Midbrain (tissue), 1 donor: ENCODE results near the gene EPC1.
"Not testable (repeated sequence)": the region's sequence is repeated elsewhere in the genome, so short reads cannot be mapped to it uniquely, and the experiment has no call there.

ENCODE experiments used
- DNase-seq: peaks from one replicate; lab custom pipeline; 2025; lab: John Stamatoyannopoulos, UW

EPC1 gene

DNA sequence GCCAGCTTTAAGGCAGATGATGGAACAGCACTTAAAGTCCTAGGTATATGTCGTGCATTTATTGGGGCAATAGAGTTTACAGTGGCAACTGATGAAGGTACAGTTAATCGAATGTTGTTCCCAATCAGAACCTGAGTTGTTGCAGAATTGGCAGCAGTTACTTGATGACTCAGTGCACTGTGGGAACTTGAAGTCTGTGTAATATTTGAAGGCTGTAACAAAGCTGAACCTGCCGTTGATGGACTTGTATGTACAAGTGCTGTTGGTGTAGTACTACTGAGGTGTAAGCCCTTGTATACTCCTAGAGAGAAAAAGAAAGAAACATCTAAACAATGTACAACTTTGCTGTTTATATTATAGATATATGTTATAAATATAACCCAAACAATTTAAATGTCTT, 75.3 kb downstream of the EPC1 start:
- no peak for DNase-seq

DNA sequence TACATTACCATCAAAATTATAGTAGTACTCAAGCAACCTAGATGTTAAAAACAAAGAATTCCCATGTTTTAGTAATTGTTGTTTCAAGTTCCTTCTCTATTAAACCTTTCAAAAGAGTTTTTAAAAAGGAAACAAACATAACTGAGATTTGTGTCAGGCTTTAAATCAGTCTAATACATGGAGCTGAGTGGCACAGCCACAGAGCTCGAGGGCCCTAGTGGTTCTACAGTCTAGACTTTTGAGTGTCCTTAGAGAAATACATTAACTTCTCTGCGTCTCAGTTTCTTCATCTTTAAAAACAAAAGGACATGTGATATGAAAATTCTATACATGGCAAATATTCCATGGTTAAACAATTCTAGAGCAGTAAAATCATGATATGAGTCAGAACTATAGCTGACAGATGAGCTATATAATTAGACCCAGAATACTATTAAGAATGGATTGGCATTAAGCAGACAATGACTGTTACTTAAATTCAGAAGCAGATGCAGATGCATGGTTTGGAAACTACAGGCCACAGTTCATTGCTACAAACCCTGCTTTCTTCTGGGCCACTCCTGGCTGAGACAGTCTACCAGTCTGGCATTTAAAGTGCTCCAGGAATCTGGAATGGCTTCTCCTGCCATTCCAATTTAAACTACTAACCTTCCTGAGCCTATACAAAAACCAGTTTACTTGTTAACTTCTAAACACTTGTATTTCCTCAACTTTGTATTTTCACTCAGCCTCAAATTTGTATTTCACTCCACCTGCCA, 77.4 kb downstream of the EPC1 start:
- DNase-seq = no peak

DNA sequence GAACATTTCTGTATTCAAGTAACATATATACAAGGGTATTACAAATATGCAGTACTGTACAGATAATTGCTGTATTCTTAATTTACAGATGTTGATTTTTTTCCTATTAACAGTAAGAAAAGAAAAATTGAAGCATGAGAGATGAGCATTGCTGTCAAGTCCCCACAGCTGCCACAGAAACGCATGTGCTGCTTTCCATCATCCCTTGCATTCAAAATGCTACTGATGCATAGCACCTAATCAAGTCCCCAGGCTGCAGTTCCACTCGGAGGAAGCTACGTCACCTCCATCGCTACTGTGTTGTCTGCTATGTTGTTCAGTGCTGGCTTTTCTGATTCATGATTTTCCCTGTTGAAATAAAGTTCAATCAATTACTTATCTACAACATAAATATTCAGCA, 78.2 kb downstream of the EPC1 start:
- DNase-seq = no peak

DNA sequence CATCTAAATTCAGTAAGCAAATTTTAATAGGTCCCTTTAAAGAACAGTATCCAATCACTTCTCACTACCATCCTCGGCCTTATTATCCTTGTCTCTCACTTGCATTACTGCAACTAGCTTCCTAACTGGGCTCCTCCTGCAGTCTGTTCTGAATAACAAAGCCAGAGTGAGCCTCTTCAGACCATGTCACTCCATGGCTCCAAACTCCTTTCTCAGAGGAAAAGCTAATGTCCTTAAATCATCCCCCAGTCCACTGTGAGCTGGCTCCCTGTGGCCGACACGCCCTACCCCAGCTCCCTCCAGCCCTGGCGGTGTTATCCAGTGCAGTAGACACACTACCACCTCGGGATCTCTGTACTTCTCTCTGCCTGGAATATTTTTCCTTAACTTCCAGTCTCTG, 80.0 kb downstream of the EPC1 start:
- no peak for DNase-seq

DNA sequence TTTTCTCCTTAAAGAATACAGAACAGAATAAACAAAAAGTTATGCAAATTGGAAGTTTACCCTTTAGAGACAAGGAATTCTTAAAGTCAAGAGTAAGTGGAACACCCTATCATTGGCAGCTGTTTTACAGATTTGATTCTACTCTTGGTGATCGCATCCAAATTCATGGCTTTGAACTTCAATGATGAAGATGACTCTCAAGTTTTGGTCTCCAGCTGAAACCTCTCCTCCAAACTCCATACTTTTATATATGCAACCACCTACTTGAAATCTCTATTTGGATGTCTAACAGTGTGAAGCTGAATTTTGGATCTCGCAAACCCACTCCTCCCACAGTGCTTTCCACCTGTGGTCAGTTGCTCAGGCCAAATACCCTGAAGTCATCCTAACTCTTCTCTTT, 80.4 kb downstream of the EPC1 start:
- DNase-seq = no peak

DNA sequence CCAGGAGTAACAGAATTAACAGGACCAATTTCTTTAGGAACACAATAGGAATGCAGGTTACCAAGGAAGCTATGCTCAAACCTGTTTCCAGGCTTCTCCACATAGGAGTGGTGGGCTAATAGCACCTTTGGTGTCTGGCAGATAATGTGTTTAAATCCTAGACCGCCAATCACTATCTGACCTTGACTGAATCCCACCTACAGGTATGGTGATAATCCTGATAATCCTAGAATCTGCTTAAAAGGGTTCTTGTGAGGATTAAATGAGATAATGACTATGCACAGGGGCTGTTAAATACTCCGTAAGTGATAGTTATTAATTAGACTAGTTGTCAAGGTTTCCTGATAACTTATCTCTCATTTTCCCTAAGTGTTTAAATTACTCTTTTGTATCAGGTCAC, 81.2 kb downstream of the EPC1 start:
- DNase-seq = no peak

DNA sequence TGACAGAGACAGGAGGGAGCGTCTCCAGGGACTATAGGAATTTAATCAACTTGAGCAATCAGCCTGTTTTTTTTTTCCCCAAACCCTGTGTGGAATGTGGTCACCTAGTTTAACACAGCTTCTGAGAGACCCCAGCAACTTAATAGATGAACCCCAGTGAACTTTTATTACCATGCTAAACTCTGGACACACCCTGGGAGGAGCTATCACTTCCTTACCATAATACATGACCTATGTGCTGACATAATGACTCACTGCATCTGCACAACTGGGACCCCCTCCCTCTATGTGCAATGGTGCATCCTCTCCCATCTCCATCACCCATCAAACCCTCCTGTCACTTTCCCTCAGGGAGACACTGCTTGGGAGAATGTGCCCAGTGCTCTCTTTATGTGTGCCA, 83.7 kb downstream of the EPC1 start:
- no peak for DNase-seq

DNA sequence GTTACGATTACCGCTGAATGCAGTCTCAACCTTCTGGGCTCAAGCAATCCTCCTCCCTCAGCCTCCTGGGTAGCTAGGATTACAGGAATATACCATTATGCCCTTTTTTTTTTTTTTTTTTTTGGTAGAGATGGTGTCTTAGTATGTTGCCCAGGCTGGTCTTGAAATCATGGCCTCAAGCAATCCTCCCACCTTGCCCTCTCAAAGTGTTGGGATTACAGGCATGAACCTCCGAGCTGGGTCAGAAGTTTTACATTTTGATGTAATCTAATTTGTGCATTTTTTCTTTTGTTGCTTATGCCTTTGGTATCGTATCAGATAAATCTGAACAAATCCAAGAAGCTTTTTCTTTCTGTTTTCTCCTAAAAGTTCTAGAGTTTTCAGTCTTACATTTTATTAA, 87.4 kb downstream of the EPC1 start:
- DNase-seq = no peak

DNA sequence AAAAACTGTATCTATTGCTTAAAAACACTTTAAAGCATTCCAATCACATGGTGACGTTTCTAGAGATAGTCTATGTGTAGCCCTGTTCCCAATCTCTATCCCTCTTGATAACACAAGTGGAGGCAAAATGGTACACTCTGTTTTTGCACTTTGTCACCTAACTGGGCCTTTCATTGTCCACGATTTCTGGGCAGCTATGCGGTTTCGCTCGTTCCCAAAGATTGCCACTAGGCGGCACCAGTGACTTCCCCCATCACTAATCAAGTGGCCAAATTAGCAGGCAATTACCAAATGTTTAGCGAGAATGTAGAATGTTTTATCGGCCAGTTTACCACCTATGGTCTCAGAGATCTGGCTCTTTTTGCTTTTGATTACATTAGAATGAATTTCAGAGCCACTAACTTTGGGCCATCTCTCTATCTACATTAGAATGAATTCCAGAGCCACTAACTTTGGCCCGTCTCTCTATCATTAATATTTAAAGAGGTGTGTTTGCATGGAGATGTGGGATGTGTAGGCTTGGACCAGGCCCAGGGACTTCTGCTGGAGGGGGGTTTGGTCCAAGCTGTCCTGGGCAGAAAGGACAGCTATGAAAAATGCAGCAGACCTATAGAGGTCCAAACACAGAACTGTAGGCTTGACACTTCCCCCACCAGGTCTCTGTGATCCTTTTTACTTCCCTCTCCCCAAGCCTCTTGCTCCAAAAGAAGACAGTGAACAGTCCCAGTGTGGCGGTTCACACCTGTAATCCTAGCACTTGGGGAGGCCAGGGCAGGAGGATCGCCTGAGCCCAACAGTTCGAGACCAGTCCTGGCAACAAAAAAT, 90.1 kb downstream of the EPC1 start:
- DNase-seq = peak; percentile 76

DNA sequence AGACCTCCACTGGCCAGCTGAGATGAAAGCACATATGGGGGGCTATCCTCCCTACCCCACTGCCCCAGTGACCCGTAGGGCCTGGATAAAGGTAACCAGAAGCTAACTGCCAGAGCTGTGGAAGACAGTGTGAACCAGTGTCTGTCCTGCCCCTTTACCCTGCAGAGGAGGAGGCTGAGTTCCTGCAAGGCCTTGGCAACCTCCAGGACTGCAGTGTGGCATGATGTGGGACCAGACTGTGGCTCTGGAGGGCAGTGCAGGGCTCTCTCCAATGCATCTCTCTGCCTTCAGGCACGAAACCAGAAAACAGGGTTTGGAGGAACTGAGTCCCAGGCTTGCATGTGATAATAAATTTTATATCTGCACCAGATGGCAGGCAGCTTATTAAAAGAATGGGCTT, 93.1 kb downstream of the EPC1 start:
- no peak for DNase-seq

DNA sequence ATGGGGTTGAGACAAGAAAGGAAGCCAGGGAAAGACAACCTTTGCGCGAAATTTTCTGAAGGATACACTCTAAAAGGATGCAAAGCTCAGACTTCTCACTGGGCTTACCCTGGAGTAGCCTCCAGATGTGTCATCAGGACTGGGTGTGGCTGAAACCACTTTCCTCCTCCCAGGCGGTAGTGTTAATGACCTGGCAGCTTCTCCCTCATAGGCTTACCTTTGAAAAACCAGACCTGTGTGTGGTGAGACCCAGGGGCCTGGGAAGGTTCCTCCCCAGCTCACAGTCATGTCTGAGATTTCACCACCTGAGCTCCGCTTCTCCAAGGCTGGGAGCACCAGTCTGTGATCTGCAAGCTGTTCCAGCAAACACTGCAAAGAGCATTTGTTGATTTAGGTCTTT, 93.7 kb downstream of the EPC1 start:
- DNase-seq = no peak

DNA sequence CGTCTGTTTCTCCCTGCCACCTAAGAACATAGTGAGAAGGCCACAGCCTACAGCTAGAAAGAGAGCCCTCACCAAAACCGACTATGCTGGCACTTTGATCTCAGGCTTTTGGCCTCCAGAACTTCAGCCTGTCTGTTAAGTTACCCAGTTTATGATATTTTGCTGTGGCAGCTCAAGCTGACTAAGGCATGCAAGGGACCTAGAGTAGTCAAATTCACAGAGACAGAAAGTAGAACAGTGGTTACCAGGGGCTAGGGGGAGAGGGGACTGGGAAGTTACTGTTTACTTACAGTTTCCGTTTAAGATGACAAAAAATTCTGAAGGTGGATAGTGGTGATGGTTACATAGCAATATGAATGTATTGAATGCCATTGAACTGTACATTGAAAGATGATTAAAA, 96.5 kb downstream of the EPC1 start:
- not testable (repeated sequence) for DNase-seq

DNA sequence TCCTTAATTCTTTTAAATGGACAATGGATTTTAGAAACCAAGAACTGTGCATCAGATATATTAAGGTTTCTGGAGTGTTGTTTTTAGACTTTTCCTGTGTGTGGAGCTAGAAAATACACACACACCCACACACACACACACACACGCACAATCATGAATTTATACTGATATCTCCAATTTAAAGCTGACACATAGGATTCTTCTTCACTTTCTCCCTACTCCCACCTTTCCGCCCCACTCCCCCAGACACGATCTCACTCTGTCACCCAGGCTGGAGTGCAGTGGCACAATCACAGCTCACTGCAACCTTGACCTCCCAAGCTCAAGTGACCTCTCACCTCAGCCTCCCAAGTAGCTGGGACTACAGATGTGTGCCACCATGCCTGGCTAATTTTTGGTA, 100.3 kb downstream of the EPC1 start:
- DNase-seq = no peak

DNA sequence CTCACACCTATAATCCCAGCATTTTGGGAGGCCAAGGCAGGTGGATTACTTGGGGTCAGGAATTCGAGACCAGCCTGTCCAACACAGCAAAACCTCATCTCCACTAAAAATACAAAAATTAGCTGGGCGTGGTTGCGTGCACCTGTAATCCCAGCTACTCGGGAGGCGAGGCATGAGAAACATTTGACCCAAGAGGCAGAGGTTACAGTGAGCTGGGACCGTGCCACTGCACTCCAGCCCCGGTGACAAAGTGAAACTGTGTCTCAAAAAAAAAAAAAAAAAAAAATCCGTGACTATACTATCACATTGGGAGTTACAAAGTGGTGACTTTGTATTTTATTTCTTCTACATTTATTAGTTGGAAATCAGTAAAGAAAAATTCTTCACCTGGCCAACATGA, 101.2 kb downstream of the EPC1 start:
- DNase-seq = no peak

DNA sequence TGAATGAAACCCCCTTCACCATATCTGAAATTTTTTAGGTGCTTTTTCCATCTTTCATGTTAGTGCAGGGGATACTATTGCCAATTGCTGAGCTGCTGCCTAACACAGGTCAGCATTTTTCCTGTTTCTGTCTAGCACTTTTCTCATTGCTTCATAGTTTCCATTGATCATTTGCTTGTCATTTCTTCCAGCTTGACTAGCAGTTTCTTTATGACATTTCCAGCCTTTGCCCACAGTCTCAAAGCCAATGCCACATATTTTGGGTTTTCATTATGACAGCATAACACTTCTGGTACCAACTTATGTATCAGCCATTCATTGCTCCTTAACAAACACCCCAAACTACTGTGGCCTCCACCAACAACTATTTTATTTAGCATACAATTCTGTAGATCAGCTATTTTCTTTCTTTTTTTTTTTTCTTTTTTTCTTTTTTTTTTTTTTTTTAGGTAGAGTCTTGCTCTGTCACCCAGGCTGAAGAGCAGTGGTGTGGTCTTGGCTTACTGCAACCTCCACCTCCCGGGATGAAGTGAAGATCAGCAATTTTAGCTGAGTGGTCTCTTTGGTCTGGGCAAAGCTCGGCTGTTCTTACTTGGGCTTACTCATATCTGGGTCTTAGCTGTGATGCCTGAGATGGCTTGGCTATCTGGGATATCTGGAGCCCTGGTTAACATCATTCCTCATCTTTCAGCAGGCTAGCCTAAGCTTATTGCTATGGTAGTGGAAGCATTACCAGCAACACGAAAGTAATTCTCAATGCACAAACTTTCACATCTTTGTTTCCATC, 102.3 kb downstream of the EPC1 start:
- DNase-seq = no peak

DNA sequence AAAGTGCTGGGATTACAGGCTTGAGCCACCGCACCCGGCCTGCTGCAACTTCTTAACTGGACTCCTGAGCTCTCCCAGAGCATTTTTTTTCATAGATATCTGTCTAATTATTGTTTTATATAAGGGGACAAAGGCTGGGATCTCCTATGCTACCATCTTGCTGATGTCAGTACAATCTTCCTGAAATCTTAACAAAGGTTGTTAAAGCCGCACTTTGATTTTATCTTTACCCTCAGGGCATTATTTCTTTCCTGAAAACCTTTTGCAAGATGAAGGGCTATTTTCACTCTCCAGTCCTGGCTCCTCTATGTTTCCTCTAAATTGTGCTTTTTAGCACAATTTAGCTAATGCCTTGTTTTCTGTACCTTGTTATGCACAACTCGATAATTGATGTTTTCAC, 102.9 kb downstream of the EPC1 start:
- DNase-seq = no peak

DNA sequence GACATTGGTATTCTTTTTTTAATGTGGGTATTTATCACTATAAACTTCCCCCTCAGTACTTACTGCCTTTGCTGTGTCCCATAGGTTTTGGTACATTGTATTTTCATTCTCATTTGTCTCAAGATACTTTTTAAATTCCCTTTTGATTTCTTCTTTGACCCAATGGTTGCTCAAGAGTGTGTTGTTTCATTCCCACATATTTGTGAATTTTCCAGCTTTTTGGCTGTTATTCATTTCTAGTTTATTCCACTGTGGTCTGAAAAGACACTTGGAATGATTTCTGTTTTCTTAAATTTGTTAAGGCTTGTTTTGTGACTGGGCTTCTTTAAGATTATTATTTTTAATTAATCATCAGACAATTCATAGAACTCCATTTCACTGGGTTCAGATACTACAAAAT, 105.0 kb downstream of the EPC1 start:
- no peak for DNase-seq

DNA sequence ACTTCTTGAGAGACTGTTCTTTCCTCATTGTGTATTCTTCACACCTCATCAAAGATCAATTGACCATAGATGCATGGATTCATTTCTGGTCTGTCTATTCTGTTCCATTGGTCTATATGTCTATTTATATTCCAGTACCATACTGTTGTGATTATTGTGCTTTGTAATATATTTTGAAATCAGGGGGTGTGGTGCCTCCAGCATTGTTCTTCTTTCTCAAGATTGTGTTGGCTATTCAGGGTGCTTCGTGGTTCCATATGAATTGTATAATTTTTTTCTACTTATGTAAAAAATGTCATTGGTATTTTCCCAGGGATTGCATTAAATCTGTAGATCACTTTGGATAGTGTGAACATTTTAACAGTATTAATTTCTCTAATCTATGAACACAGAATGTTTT, 106.5 kb downstream of the EPC1 start:
- DNase-seq = no peak

DNA sequence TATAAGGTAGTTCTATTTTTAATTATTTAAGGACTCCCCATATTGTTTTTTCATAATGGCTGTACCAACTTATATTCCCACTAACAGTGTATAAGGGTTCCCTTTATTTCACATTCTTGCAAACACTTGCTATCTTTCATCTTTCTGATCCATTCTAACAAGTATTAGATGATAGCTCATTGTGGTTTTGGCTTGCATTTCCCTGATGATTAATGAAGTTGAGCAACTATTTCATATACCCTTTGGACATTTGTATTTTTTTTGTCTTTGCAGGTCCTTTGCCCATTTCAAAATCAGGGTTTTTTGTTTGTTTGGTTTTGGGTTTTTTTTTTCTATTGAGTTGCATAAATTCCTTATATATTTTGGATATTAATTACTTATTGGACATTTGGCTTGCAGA, 107.2 kb downstream of the EPC1 start:
- no peak for DNase-seq

DNA sequence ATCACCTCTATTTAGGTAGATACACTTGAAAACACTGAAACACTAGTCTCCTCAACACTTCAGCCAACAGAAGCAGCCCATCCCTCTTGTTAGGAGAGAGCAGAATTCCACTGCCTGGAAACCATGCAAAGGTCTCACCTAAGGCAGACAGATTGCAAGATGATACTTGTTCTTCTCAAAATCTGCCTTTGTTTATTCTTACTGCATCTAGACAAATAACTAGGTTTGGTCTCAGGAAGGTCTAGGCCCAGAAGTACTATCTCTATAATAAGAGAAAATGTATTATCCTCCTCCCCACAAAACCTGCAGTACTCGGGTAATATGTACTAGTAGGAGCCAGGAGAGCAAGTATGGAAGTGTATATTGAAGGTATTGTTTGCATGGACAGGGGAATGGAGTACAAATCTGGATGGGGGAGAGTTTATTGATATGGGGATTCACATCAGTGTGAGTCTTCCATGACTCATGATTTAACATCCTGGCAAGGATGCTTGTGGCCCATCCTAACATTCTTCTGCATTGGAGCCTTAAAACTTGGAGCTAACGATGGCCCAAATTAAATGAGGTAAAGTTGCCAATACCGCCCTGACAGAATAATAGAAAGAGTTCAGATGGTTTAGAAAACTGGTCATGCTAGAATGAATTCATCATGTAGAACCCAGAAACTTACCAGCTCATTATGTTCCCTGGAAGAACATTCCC, 109.2 kb downstream of the EPC1 start:
- no peak for DNase-seq

DNA sequence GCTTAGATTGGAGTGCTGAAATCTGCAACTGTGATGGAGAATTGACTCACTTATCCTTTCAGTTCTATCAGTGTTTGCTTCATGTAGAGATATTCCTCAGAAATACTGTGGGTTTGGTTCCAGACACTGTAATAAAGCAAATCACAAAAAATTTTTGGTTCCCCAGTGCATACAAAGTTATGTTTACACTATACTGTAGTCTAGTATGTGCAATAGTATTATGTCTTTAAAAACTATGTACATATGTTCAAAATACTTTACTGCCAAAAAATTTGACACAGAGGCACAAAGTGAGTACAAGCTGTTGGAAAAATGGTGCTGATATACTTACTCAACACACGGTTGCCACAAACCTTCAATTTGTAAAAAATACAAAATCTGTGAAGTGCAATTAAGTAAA, 112.5 kb downstream of the EPC1 start:
- DNase-seq = no peak

DNA sequence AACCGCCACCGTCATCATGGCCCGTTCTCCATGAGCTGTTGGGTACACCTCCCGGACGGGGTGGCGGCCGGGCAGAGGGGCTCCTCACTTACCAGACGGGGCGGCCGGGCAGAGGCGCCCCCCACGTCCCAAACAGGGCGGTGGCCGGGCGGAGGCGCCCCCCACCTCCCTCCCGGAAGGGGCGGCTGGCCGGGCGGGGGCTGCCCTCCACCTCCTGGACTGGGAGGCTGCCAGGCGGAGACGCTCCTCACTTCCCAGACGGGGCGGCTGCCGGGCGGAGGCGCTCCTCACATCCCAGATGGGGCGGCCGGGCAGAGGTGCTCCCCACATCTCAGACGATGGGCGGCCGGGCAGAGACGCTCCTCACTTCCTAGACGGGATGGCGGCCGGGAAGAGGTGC, 113.6 kb downstream of the EPC1 start:
- DNase-seq = not testable (repeated sequence)
